Heart left ventricle (tissue), 13 donors: ENCODE measurements around the gene SLC25A1.

Source experiments
- POLR2A ChIP-seq, 2 donors: fragments of 450-650 bp; IDR thresholded peaks; one replicate each; pipeline ENCODE4 v1.6.1; 2017; ENCODE audit warnings: antibody characterized with exemption in 2 of 2, mild to moderate bottlenecking in 2 of 2, moderate library complexity in 2 of 2
- TF ChIP-seq, protein P1 (sequence below), 12 donors: fragments of 200-600 bp; sonication (generic) in 4 of 12; IDR thresholded peaks; one replicate each; pipeline versions ENCODE4 v1.5.0 to v1.8.0; 2018 to 2022; ENCODE audit warnings: antibody characterized with exemption in 12 of 12, mild to moderate bottlenecking in 5 of 12
- donor health status: ischemic (EF 13 %, LVEDD 7.1; RV severe dilation, severe dysfunction).
- donor health status: DM: no; HTN: yes; CAD: no.
- donor health status: DM: no; HTN: no; CAD: no.
- donor health status: ischemic (EF 25% LVEDD 6.9; RV normal size, moderate dysfunction).
- donor health status: ischemic (EF 25% LVEDD 5.7; RV mildly dilated, moderate dysfunction).
- donor health status: ischemic (EF 35%, LVEDD 5.7; RV mildly dilated, moderate dysfunction).
- donor health status: nonischemic (EF 11% LVEDD 7.7; RV severe dilation, severe dysfunction).
- donor health status: DM: yes; HTN: yes; CAD: no.
- donor health status: PGD.
- donor health status: ischemic (EF 29% LVEDD 5.4; RV normal size, mild dysfunction).
- donor health status: nonischemic (EF 23%, LVEDD 6.1; RV moderate dilation, normal function).

DNA sequence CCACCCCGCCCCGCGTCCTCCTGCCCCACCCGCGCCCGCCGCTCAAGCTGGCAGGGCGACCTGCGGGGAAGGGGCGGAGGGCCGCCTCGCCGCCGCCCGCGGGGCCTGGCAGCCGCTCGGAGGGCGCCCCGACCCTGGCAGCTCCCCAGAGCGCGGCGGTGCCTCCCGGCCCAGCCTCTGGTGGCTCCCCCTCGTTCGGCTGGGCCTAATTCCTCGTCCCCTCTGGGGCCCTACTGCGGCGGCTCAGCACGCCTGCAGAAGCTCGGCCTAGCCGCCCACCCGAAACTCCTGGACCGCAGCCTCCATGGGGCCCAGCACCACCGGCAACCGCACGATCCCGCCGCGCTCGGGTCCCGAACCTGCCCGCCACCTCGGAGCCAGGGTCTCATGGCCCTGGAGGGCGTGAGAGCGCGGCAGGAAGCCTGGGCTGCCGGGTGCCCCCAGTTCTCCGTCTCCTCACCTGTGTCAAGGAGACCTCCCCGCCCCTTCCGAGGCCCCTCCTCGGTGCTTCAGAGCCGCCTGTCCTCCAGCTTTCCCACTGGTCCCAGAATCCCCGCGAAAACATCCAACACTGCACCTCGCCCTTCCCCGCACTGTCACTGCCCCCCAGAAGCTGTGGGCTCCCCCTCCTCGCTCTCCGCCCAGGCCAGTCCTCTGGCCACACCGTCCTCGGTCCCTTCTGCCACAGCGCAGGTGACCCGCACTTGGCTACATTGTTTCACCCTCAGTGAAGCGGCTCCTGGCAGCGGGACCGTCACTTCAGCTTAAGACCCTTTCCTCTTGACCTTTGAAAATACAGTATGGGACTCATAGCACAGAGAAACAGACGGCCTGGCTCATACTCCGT is 27.8 kb downstream of the SLC25A1 start:
- TF ChIP-seq, protein P1, sequence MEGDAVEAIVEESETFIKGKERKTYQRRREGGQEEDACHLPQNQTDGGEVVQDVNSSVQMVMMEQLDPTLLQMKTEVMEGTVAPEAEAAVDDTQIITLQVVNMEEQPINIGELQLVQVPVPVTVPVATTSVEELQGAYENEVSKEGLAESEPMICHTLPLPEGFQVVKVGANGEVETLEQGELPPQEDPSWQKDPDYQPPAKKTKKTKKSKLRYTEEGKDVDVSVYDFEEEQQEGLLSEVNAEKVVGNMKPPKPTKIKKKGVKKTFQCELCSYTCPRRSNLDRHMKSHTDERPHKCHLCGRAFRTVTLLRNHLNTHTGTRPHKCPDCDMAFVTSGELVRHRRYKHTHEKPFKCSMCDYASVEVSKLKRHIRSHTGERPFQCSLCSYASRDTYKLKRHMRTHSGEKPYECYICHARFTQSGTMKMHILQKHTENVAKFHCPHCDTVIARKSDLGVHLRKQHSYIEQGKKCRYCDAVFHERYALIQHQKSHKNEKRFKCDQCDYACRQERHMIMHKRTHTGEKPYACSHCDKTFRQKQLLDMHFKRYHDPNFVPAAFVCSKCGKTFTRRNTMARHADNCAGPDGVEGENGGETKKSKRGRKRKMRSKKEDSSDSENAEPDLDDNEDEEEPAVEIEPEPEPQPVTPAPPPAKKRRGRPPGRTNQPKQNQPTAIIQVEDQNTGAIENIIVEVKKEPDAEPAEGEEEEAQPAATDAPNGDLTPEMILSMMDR (IDR thresholded peaks at IDR 0.05): no peak
- TF ChIP-seq POLR2A (IDR thresholded peaks at IDR 0.05): no peak
